ENCODE measurements around the gene PDS5B. TPM values are rescaled to one million over a fixed set of nuclear protein-coding genes. Genes with fewer than 3 reads are reported as not detected.

The PDS5B gene
- total RNA-seq, 2 experiments from 2014 or later = 39.8 to 40.6 TPM

DNA sequence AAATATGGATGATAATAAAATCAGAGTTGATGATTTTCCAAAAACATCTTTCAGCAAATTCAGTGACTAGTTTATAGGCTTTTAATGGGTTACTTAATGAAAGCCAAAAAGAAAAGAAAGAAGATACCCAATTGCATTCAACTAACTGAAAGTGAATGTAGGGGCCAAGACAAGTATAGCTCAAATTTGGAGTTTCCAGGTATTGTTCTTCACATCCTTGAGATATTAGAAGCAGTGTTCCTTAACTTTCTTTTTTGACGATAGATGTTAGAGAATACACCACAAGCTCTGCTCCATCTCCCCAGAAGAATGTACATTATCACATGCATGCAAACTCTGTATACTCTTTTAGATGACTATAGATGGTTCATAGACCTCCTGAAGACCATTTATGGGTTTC is 43.6 kb downstream of the PDS5B start:
- H3K4me3 Mint-ChIP-seq = no peak overlapping the region
- Histone ChIP-seq H3K27ac (ENCODE audit: low read depth in 1 of 2, low read length in 2 of 2) (no peak overlapping the region), H3K36me3 (ENCODE audit: insufficient read depth, low read length) (no peaks in the 10 kb centered on the region), H3K27me3 (ENCODE audit: control insufficient read depth in 1 of 2, insufficient read depth in 2 of 2, low read length in 2 of 2) (no peaks in the 10 kb centered on the region), H3K4me1 (ENCODE audit: insufficient read depth, low read length) (no peaks in the 10 kb centered on the region), H3K9me3 (ENCODE audit: control insufficient read depth in 1 of 2, insufficient read depth in 1 of 2, low read length in 2 of 2) (no peaks in the 10 kb centered on the region), H3K4me3 (ENCODE audit: low read length) (no peak overlapping the region)
- H3K9me3 Mint-ChIP-seq = peaks cover 2% of the 10 kb centered on the region
- POLR2A ChIA-PET = no interaction called here
- ATAC-seq (ENCODE audit: poor library complexity) (no peak), DNase-seq (no peak)
- no peaks in the 10 kb centered on the region for H3K27me3 Mint-ChIP-seq
- no peak overlapping the region for H3K27ac Mint-ChIP-seq
- TF ChIP-seq, protein P1, sequence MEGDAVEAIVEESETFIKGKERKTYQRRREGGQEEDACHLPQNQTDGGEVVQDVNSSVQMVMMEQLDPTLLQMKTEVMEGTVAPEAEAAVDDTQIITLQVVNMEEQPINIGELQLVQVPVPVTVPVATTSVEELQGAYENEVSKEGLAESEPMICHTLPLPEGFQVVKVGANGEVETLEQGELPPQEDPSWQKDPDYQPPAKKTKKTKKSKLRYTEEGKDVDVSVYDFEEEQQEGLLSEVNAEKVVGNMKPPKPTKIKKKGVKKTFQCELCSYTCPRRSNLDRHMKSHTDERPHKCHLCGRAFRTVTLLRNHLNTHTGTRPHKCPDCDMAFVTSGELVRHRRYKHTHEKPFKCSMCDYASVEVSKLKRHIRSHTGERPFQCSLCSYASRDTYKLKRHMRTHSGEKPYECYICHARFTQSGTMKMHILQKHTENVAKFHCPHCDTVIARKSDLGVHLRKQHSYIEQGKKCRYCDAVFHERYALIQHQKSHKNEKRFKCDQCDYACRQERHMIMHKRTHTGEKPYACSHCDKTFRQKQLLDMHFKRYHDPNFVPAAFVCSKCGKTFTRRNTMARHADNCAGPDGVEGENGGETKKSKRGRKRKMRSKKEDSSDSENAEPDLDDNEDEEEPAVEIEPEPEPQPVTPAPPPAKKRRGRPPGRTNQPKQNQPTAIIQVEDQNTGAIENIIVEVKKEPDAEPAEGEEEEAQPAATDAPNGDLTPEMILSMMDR (IDR thresholded peaks at IDR 0.05) = no peak
- H3K36me3 Mint-ChIP-seq (ENCODE audit: low read depth) = peaks cover 26% of the 10 kb centered on the region
- H3K4me1 Mint-ChIP-seq (ENCODE audit: low read depth) = peaks cover 72% of the 10 kb centered on the region
- CTCF ChIA-PET = interaction anchor here (0.8 kb wide), 1 partner anchor 10 kb away, joined by 3 read pairs; no protein-coding TSS in a partner anchor
- intact Hi-C loops (cut with DNase I, micrococcal nuclease) = loop anchor here in 1 of 2 experiments (10.0 kb wide), 1 partner anchor 245 kb away; no protein-coding TSS in a partner anchor

DNA sequence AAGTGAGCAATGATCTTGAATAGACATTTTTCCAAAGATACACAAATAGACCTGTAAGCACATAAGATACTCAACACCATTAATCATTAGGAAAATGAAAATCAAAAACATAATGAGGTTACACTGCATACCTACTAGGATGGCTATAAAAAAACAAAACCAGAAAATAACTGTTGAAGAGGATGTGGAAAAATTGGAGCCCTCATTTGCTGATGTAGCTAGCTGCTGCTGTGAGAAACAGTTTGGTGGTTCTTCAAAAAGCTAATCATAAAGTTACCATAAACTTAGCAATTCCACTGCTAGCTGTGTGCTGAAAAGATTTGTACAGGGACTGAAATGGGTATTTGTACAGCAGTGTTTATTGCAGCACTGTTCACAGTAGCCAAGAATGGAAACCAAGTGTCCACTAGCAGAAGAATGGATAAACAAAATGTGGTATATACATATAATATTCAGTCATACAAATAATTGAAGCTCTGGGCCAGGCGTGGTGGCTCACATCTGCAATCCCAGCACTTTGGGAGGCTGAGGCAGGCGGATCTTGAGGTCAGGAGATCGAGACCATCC is 46.2 kb downstream of the PDS5B start:
- intact Hi-C loops (cut with DNase I, micrococcal nuclease) = loop anchor here in 1 of 2 experiments (10.0 kb wide), 1 partner anchor 248 kb away; no protein-coding TSS in a partner anchor
- H3K27me3 Mint-ChIP-seq = no peaks in the 10 kb centered on the region
- no peak for DNase-seq
- H3K9me3 Mint-ChIP-seq = peaks cover 2% of the 10 kb centered on the region
- H3K4me3 Mint-ChIP-seq = no peak overlapping the region
- no peak for ATAC-seq (ENCODE audit: poor library complexity)
- Histone ChIP-seq H3K27me3 (ENCODE audit: control insufficient read depth in 1 of 2, insufficient read depth in 2 of 2, low read length in 2 of 2) (no peaks in the 10 kb centered on the region), H3K36me3 (ENCODE audit: insufficient read depth, low read length) (no peaks in the 10 kb centered on the region), H3K9me3 (ENCODE audit: control insufficient read depth in 1 of 2, insufficient read depth in 1 of 2, low read length in 2 of 2) (no peaks in the 10 kb centered on the region), H3K4me3 (ENCODE audit: low read length) (no peak overlapping the region), H3K27ac (ENCODE audit: low read depth in 1 of 2, low read length in 2 of 2) (no peak overlapping the region), H3K4me1 (ENCODE audit: insufficient read depth, low read length) (no peaks in the 10 kb centered on the region)
- H3K27ac Mint-ChIP-seq = no peak overlapping the region
- H3K36me3 Mint-ChIP-seq (ENCODE audit: low read depth) = peaks cover 25% of the 10 kb centered on the region
- TF ChIP-seq, protein P1 (IDR thresholded peaks at IDR 0.05) = no peak
- ChIA-PET CTCF (interaction anchor here (1.8 kb wide), 1 partner anchor 10 kb away, joined by 3 read pairs; no protein-coding TSS in a partner anchor), POLR2A (interaction anchor here (1.1 kb wide), 1 partner anchor 17 kb away, joined by 3 read pairs; no protein-coding TSS in a partner anchor)
- peaks cover 47% of the 10 kb centered on the region for H3K4me1 Mint-ChIP-seq (ENCODE audit: low read depth)

DNA sequence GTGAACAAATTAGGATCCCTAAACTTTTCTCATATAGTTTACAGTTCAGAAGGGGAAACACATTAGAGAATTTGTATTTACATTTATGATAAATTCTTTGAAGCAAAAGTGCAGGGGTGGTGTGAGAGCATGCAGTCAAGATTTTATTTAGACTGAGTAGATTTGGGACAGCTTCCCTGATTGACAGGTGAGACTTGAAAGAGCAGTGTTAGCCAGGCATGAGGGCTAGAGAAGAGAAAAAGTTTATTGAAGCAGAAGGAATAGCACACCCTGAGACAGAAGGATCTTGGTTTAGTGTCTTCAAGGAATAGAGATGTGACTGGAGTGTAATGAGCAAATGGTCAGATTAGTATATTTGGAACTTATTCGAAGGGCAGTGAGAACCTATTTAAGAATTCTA is 50.5 kb downstream of the PDS5B start:
- Mint-ChIP-seq H3K4me1 (ENCODE audit: low read depth) (peaks cover 25% of the 10 kb centered on the region), H3K27ac (no peak overlapping the region), H3K4me3 (no peak overlapping the region), H3K27me3 (no peaks in the 10 kb centered on the region), H3K36me3 (ENCODE audit: low read depth) (peaks cover under 1% of the 10 kb centered on the region), H3K9me3 (no peaks in the 10 kb centered on the region)
- Histone ChIP-seq H3K36me3 (ENCODE audit: insufficient read depth, low read length) (no peaks in the 10 kb centered on the region), H3K27me3 (ENCODE audit: control insufficient read depth in 1 of 2, insufficient read depth in 2 of 2, low read length in 2 of 2) (no peaks in the 10 kb centered on the region), H3K4me3 (ENCODE audit: low read length) (no peak overlapping the region), H3K27ac (ENCODE audit: low read depth in 1 of 2, low read length in 2 of 2) (no peak overlapping the region), H3K4me1 (ENCODE audit: insufficient read depth, low read length) (no peaks in the 10 kb centered on the region), H3K9me3 (ENCODE audit: control insufficient read depth in 1 of 2, insufficient read depth in 1 of 2, low read length in 2 of 2) (no peaks in the 10 kb centered on the region)
- DNase-seq (no peak), ATAC-seq (ENCODE audit: poor library complexity) (no peak)
- POLR2A ChIA-PET = interaction anchor here (0.8 to 1.8 kb wide), 2 partner anchors 51 to 103 kb away, joined by 3 to 5 read pairs; no protein-coding TSS in a partner anchor
- intact Hi-C loops (cut with DNase I, micrococcal nuclease) = loop anchor here in 1 of 2 experiments (5.0 to 10.0 kb wide), 2 partner anchors 99 to 252 kb away; partner anchors contain the start of gene N4BP2L2
- TF ChIP-seq, protein P1 (IDR thresholded peaks at IDR 0.05) = no peak
- CTCF ChIA-PET = interaction anchor here (0.9 to 8.4 kb wide), 3 partner anchors 14 to 56 kb away, joined by 3 to 111 read pairs (median 4); partner anchors contain the start of gene PDS5B

All from CD4-positive, alpha-beta T cell (primary cell).